Testis (tissue), 2 donors: ENCODE measurements around the gene DUSP22.

Experiments
- POLR2A ChIP-seq: fragments of 450-650 bp; IDR thresholded peaks from one replicate; pipeline ENCODE4 v1.6.1; 2017; ENCODE audit warnings: antibody characterized with exemption, mild to moderate bottlenecking, moderate library complexity
- TF ChIP-seq, protein P1 (sequence below), 3 experiments: fragments of 450-650 bp in 2 of 3; fragments of 200-600 bp in 1 of 3; sonication (generic) in 1 of 3; IDR thresholded peaks; one replicate each; pipeline ENCODE4 v1.5.1; 2016 to 2019; ENCODE audit warnings: antibody characterized with exemption in 3 of 3, mild to moderate bottlenecking in 2 of 3, moderate library complexity in 1 of 3

DNA sequence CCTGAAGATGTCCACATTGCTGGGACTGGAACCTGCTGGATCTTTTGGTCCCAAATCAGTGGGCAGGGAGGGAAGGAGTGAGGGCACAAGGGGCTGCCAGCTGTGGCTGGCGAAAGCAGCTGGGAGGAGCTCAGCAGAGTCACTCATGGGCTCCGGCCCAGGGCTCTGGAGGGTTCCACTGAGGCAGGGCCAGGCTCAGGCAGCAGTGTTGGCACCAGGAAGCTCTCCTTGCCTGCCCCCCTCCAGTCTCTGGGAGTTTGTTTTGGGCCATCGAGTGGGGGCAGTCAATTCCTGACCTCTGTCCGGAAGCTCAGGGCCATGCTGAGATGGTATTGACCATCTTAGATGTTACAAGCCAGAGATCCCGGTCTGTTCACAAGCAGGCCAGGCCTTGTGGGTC lies 60.2 kb downstream of the DUSP22 start:
- TF ChIP-seq, protein P1, sequence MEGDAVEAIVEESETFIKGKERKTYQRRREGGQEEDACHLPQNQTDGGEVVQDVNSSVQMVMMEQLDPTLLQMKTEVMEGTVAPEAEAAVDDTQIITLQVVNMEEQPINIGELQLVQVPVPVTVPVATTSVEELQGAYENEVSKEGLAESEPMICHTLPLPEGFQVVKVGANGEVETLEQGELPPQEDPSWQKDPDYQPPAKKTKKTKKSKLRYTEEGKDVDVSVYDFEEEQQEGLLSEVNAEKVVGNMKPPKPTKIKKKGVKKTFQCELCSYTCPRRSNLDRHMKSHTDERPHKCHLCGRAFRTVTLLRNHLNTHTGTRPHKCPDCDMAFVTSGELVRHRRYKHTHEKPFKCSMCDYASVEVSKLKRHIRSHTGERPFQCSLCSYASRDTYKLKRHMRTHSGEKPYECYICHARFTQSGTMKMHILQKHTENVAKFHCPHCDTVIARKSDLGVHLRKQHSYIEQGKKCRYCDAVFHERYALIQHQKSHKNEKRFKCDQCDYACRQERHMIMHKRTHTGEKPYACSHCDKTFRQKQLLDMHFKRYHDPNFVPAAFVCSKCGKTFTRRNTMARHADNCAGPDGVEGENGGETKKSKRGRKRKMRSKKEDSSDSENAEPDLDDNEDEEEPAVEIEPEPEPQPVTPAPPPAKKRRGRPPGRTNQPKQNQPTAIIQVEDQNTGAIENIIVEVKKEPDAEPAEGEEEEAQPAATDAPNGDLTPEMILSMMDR (IDR thresholded peaks at IDR 0.05), result no peak
- TF ChIP-seq POLR2A, result no peak
